GM19324 (cell line): ENCODE data around the gene C5orf52.
"Not testable (repeated sequence)": the region's sequence is repeated elsewhere in the genome, so short reads cannot be mapped to it uniquely, and the experiment has no call there.

Experiments used
- ATAC-seq: cut with Tn5 transposase; IDR thresholded peaks from one replicate; pipeline ENCODE4 v1.9.1; 2021; ENCODE audit warnings: mild to moderate bottlenecking, moderate library complexity; ENCODE audit not compliant: unreplicated experiment, low FRiP score

The C5orf52 gene

DNA sequence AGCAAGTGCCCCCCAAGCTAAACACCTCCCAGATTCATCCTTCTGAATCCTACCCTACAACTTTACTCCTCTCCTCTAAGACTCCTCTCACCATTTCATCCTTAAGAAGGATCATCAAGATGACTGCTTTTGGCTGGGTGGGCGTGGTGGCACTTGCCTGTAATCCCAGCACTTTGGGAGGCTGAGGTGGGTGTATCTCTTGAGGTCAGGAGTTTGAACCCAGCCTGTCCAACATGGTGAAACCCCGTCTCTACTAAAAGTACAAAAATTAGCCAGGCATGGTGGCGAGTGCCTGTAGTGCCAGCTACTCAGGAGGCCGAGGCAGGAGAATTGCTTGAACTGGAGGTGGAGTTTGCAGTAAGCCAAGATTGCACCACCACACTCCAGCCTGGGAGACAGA lies 3.0 kb downstream of the C5orf52 start:
- ATAC-seq, result not testable (repeated sequence)

DNA sequence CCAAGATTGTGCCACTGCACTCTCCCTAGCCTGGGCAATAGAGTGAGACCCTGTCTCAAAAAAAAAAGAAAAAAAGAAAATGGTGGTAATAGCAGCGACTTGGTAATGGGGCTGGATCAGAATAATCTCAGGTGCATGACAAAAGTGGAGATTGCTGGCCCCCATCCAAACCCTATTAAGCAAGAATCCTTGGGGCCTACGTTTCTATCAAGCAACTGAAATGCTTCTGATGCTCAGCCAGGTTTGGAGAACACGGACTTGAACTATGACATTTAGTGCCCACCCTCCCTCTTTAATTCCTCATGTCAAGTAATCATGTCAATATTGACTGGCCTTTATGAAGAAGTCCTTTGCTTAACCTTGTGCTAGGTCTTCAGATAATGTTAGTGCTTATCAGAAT lies 6.6 kb downstream of the C5orf52 start:
- no peak for ATAC-seq

DNA sequence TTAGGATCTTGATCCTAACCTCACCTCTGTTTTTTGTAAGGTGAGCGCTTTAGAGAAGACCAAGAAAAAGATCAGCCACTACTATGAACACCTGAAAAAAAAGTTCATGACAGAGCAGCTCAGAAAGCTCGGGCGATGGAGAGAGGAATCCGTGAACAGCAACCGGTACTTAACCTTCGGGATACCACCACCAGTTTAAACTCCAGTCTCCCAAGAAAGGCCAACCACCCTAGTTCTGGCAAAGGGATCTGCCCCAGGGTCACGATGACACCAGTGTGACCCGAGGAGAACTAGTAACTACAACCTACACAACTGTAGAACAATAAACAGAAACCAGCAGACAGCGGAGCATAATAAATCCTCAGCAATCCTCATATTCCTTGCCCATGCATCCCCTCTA lies 8.5 kb downstream of the C5orf52 start:
- no peak for ATAC-seq

DNA sequence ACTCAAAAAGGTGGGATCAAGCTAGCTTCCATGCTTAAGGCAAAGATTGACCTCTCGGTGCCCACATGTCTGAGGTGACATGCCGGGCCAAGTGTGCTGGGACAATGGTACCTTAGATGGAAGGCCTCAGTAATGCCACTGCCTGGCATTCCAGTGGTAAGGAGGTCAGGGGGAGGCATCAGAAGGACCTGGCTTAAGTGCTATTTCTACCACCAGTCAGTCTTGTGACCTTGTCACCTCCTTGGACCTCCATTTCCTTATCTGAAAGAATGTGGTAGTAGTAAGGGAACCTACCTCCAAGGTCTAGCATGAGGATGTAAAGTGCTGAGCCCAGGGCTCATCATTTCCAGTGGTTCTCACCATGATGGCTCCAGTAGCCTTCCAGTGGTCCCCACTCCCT lies 8.9 kb downstream of the C5orf52 start:
- ATAC-seq, result no peak

DNA sequence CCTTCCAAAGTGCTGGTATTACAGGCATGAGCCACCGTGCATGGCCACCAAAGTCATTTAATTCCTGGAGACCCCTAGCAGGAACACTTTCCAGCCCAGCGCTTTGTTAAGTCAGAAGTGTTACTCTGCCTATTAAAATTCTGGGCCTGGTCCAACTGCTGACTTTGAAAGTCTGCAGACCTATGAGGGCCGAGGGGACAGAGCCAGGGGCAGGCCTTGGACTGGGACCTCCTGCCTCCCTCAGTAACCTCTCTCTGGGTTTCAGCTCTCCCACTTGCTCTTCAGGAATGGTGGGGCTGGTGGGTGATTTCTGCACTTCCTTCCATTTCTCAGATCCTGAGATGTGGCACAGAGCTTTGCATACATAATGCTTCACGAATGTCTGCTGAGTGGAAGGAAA lies 9.7 kb downstream of the C5orf52 start:
- no peak for ATAC-seq

DNA sequence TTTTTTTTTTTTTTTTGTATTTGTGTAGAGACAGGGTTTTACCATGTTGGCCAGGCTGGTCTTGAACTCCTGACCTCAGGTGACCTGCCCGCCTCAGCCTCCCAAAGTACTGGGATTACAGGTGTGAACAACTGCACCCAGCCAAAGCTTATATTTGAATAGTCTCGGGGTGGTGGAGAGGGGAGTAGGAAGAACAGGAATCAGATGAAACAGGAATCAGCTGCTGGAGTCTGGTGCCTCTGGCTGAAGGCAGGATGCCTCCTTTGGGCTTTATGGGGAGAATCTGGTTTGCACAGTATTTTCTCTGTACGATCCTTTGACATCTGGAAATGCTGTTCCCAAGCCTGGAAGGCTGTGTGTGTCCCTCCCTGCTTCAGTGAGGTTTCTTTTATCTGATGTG lies 10.9 kb downstream of the C5orf52 start:
- no peak for ATAC-seq

DNA sequence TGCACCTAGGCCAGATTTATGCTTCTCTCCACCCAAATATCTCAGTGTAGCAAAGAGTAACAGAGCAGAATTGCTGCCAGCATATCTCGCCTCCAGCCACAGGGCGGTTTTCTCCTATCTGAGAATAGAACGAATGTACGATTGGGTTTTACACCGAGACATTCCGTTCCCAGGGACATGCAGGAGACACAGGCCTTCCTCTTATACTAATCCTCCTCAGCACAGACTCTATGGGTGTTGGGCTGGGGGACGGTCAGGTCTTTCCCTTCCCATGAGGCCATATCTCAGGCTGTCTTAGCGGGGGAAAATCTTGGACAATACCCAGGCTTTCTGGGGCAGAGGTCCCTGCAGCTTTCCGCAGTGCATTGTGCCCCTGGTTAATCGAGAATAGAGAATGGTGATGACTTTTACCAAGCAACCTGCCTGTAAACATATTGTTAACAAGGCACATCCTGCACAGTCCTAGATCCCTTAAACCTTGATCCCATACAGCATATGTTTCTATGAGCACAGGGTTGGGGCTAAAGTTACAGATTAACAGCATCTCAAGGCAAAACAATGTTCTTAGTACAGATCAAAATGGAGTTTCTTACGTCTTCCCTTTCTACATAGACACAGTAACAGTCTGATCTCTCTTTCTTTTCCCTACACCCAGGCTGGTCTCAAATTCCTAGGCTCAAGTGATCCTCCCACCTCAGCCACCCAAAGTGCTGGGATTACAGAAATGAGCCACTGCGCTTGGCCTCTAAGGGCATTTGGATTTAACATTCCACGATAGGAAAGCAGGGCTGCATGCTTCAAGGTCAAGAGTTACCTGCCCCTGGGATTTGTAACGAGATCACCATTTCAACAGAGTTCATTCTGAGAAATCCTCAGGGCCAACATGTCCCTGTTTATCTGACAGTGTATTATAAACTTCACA lies 15.2 kb downstream of the C5orf52 start:
- not testable (repeated sequence) for ATAC-seq

DNA sequence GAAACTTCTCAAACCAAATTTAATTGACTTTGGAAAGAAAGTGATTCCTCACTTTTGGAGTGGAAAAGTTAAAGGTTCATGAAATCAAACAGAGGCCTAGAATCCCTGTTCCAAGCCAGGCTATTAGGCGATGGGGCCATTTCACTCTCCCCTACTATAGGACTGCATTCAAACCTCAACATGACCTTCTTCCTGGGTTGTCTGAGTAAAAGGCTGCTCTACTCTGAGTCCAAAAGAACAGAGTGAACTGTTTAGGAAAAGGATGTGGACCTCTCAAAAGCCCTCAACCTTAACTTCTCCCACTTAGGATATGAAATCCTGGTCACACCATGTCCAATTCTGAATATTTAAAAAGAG lies 15.8 kb downstream of the C5orf52 start:
- ATAC-seq, result no peak

DNA sequence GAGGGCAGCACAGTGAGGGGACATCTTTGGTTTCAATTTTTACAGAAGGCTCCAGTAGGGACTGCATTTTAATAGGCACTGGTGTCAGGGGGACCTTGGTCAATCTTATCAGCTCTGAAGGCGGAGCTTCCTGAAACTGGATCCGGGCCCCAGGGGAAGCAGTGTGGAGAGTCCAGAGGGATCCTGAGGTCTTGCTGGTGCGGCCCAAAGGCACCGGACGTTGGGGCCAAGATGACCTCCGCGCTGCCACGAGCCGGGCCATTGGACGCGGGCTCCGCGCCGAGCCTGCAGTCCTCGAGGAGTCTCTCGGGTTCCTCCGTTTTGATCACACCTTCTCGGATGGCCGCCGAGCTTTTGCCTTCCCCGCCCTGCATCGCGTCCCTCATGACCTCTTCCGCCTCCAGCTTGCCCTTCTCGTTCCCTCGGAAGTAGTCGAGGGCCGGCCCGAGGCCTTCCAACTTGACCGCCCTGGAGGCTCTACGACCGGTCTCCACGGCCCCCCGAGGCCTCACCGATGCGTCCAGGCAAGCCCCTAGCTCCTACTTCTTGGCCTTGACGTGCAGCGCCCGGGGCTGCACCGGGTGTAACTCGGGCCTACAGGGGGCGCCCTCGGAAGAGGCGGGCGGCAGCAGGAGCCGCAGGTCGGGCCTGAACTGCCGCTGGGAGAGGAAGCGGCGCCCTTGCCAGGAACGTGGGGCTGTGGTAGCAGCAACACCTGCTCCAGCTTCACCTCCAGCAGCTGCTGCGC lies 18.8 kb downstream of the C5orf52 start:
- ATAC-seq, result no peak

DNA sequence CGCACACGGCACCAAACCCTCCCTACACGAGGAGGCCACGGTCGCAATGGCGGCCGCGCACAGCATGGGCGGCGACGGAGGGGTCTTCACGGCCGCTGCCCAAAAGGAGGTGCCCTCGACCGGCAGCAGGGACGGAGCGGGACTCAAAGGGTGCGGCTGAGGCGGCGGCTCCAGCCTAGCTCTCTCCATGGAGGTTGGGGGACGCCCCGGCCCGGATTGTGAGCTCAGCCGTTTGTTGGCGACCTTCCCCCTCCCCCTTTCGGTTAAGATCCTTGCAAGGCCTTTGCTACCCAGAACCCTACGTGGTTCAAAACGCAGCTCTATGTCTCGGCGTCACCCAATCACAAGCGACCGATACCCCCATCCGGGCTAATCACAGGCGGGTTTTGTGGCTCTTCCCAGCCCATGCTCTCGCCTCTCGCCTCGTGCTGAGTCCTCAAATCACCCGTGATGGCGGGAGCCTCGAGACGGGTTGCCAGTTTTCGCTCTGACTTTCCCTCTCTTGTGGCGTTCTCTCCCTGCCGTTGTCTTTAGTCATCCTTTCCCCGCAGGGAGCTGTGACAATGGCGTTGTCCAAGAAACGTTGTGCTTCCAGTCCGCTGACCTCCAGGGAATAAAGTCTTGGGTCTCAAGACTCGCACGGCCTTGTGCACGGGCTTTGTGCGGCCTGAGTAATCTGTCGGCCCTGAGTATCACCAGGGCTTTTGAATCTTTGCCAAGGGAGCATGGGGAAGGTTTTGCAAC lies 19.5 kb downstream of the C5orf52 start:
- no peak for ATAC-seq

DNA sequence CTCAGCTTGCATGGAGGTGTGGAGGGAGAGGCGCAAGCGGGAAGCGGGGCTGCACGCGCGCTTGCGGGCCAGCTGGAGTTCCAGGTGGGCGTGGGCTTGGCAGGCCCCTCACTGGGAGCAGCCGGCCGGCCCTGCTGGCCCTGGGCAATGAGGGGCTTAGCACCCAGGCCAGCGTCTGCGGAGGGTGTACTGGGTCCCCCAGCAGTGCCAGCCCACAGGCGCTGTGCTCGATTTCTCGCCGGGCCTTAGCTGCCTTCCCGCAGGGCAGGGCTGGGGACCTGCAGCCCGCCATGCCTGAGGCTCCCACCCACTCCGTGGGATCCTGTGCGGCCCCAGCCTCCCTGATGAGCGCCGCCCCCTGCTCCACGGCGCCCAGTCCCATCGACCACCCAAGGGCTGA lies 22.5 kb downstream of the C5orf52 start:
- not testable (repeated sequence) for ATAC-seq

DNA sequence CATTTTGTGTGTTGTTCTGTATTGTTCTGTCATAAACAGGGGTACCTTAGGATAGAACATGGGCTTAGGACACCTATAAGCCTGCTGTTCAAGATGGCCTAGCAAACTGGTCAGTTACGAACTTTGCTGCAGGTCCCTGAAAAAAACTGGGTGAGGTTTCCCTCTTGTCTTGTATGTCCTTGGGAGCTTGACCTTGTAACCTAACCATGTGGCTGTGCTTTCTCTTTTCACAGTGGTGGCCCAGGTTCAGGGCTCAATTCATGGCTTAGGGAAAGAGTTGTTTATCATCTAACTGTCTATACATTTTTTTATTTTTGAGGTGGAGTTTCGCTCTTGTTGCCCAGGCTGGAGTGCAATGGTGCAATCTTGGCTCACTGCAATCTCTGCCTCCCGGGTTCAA lies 24.8 kb downstream of the C5orf52 start:
- ATAC-seq, result not testable (repeated sequence)

DNA sequence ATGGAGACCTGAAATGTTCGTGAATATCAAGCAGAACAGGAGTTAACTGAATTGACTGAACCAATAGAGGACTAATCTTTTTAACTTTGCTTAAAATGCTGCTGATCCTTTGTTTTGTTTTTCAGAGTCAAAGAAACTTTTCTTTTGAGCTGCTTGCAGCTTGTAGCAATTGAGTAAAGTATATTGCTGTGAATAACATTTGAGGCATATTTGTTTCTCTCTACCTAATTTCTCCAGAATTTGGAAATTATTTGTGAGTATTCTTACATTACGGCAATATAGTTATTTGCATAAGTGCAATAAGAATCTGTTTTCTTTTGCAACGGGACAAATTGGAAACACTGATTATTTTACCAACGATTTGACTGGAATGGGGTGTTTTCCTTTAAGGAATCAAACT lies 27.3 kb downstream of the C5orf52 start:
- ATAC-seq, result not testable (repeated sequence)

DNA sequence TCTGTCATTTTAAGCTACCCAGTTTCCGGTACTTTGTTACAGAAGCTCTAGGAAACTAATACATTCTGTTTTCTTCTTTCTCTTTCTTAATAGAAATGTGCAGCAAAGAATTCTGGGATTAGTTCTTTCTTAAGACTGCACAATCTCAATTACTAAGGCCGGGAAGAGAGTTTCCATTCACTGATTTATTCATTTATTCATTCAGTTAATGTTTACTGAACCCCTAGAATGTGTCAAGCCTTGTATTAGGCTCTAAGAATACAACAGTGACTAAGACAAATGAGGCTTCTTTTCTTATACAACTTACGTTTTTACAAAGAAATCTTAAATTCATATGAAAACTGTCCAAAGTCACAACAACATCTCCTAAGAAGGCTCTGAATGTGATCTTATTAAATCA lies 32.4 kb downstream of the C5orf52 start:
- no peak for ATAC-seq

DNA sequence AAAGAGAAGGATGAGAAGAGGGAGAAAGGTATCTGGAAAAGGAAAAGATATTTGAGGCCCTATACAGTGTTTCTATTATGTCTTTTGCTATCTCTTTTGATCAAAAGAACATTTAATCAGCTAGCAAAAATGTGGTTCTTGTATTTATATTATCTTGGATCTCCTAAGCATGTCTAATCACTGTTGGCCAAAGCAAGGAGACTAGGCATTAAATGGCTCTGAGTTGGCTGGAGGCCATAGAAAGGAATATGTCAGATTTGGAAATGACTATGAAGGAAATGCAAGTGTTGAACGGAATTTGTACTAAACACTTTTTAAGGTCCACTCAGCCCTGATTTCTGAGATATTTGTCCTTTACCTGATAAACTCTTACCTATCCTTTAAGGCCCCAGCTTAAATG lies 37.5 kb downstream of the C5orf52 start:
- ATAC-seq, result no peak

DNA sequence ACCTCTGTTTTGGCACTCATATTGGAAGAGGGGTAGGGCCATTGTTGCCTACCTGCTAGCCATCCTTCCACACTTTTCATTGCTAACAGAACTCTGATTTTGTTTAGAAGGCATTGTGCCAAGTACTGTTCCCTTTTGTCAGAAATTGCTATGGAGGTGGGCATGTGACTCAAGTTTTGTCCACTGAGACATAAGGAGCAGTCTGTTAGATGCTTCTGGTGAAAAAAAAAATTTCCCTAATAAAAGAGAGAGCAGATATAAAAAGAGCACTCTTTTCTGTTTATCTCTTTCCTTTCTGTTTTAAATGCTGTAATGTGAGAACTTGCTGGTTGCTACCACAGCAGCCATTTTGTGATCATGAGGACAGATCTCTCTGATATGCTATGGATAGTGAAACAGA lies 38.0 kb downstream of the C5orf52 start:
- no peak for ATAC-seq

DNA sequence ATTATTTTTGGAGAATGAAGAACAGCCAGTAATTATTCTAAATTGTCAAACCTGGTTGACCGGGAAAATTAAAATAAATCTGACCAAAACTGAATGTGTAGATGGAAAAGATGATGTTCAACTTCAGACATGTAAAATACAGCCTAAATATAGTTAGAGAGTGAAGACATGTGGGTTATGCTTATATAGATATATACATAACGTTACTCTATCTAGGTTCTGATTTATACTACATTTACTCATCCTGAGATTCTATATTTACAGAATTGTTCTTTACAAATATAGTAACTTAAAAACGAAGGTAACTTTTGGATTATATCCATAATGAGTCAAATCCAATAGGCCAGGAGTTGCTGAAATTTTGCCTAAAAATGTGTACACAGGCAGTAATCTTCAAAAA lies 39.1 kb downstream of the C5orf52 start:
- ATAC-seq, result no peak

DNA sequence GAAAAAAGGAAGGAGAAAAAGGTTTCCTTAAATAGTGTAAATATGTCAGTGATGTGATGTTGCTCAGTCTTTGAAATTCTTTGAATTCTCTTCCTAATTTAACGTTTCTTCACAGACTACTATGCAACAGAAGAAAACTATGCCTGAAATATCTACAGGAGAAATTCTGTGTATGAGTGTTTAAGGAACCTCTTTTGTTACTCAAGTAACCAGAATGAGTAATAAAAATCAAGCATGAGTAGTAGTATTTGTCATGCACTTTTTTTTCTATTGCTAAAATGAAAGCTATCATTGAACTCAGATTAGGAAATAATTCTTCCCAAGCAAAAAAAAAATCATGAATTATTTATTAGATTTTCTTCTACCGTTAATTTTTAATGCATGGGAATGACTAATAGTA lies 39.5 kb downstream of the C5orf52 start:
- no peak for ATAC-seq

DNA sequence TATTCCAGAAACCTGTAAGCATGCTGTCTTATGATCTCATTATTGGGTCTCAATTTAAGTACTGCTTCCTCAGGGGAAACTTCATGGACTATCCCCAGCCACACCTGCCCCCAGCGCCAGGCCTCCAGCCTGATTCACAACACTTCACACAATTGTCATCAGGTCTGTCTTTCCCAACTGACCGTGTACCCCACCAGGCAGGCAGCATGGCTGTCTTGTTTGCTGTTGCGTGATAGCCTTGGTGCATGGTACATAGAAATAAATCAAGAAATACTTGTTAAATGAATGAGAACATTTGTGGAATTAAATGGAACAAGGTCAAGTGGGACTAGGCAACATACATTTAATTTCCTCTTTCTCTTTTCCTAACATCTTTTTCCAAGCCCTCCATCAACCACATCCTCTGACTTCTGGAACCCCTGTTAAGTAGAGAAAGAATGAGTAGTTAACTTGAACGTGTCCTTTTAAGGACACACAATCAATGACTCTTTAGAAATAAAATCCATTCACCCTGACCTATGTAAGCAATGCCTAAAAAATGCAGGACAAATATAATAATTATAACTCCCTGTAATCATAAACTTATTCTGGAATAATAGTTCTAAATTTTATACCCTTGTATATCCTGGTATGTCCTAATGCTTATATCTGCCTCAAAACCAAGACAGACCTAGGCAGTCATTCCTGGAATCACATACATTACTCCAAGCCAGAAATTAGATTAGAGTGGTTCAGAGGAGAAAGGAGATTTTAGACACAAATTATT lies 42.7 kb downstream of the C5orf52 start:
- ATAC-seq, result no peak

DNA sequence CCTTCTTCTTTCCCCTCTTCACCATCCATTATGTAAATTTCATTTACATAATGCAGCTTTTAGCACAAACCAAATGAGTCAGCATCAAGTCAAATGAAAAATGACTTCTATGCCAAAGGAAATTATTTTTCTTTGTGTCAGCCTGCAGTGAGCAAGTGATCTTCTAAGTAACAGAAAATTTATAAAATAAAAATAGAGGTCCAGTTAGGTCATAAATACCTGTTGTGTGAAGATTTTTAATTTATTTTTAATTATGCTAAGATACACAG lies 43.2 kb downstream of the C5orf52 start:
- no peak for ATAC-seq

DNA sequence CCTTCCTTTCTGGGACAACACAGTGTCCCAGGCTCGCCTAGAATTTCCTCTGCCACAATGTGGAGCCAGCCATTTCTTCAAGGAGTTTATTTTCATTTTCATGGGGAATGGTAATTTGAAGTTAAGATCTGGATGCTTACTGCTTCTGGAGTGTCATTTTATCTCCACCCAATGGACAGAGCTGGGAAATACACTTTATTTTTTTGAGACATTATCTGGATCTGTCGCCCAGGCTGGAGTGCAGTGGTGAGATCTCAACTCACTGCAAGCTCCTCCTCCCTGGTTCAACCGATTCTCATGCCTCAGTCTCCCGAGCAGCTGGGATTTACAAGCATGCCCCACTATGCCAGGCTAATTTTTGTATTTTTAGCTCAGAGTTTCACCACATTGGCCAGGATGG lies 47.2 kb downstream of the C5orf52 start:
- no peak for ATAC-seq
